Activated T-helper 1 cell treated with Interleukin-2 at 50 U/mL for 16 hours (primary cell): ENCODE results near the gene LSP1.
"Not testable (repeated sequence)": the region's sequence is repeated elsewhere in the genome, so short reads cannot be mapped to it uniquely, and the experiment has no call there.

Experiments
- DNase-seq: peaks from one replicate; pipeline ENCODE4 v3.0.0-alpha.2; 2020; ENCODE audit warnings: low read depth

Gene LSP1

DNA sequence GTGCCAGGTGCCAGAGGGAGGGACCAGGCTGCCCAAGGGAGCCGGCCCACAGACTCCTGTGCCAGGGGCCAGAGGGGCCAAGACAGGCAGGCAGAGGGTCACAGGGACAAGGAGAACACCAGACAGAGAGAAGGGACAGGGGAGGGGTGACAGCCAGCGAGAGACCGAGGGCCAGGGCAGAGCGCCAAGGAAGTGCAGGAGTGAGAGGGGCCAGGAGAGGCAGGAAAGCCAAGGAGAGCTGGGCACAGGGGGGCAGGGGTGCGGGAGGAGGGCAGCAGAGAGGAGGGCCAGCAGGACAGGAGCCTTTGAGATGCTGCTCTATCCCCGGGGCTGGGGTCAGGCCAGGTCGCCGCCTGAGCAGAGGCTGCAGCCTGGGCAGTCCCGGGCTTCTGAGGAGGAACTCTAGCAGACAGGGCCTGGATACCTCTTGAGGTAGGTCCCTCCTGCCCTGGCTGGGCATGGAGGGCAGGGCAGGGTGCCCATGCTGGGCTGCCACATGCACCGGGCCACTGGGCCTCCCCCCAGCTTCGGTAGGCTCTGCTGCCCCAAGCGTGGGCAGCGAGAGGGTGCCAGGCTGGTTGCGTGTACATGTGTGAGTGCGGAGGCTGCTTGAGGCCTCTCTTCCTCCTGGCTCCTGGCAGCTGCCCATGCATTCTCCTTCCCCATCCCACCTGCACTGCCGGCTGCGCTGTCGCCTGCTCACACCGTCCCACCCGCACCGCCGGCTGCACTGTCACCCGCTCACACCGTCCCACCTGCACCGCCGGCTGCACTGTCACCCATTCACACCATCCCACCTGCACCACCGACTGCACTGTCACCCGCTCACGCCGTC lies 12.2 kb downstream of the LSP1 start:
- DNase-seq, result no peak

GRCh38 chr11:1866226-1866625 lies 13.3 kb downstream of the LSP1 start:
- DNase-seq, result no peak

GRCh38 chr11:1866776-1867175 lies 13.9 kb downstream of the LSP1 start:
- DNase-seq, result no peak

- no peak for DNase-seq
Measured at GRCh38 chr11:1867381-1867780, 14.5 kb downstream of the LSP1 start.

DNA sequence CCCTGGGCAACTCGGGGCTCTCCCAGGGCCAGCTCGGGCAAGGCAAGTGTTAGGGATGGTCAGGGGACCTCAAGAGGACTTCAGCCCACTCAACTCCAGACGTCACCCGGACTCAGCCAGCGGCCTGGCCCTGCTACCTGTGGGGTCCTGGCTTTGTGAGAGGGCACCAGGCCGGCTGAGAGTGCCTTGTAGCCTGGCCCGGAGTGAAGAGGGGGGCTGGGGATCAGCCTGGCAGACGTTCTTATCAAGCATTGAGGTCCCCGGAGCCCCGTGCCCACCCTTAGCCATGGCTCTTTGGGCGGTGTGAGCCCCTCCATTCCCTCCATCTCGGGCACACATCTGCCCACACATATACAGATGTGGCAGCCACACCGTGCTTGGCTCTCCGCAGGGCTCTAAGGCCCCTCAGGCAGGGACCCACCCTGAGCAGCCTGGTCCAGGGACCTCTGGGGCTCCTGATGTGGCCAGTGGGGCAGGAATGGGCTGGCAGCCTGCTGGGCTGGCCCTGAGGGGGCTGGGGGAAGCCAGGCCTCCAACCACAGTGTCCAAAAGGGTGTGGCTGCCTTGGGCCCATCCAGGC lies 15.3 kb downstream of the LSP1 start:
- no peak for DNase-seq

GRCh38 chr11:1868636-1869291 lies 15.9 kb downstream of the LSP1 start:
- DNase-seq, result no peak

DNA sequence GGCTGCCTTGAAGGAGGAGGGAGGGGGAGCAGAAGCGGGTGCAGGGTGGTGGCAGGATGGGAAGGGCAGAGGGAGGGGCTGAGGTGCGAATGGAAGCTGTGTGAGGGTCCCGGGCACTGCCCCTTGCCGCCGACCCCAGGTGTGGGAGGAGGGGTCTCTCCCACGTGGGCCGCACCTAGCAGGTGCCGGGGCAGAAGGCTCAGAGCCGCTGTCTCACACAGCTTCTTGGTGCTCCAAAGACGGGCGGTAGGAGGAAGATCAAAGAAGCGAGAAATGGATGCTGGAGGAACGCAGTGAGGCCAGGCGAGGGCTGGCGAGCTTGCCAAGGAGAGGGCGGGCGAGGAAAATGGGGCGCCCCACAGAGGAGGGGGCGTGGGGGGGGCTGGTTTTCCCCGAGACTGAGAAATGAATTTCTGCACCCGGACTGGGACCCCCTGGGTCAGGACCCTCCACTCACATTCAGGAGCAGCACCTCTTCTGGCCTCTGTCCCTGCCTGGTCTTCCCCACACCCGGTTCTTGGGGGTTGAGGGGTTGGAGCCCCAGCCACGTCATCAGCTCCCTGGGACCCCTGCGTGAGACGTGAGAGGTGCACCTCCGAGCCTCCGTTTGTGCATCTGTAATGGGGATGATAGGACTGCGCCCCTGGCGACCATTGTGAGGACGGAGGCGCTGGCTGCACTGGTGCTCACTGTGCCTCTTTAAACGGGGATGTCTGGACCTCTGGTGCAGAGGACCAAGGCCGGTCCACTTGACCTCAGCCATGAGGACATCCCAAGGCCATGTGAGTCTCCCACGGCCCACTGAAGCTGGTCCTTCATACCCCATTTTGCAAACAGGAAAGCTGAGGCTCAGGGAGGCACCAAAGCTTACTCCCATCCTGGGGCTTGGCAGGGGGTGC lies 16.8 kb downstream of the LSP1 start:
- no peak for DNase-seq

DNA sequence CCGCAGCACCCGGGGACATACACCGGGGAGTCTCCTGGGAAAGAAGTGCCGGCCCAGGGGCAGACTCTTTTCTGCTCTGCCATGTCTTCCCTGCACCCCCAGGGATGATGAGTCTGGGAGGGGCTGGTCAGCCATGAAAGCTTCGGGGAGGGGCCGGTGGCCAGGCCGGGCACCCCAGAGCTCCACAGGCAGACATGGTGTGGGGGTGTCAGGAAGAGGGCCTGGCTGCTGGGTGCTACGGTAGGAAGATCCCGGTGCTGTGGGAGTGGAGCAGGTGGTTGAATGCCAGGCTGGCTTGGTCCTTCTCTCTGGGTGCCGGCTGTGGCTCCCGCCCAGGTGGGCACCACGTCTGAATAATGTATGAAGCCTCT lies 17.4 kb downstream of the LSP1 start:
- DNase-seq, result no peak

DNA sequence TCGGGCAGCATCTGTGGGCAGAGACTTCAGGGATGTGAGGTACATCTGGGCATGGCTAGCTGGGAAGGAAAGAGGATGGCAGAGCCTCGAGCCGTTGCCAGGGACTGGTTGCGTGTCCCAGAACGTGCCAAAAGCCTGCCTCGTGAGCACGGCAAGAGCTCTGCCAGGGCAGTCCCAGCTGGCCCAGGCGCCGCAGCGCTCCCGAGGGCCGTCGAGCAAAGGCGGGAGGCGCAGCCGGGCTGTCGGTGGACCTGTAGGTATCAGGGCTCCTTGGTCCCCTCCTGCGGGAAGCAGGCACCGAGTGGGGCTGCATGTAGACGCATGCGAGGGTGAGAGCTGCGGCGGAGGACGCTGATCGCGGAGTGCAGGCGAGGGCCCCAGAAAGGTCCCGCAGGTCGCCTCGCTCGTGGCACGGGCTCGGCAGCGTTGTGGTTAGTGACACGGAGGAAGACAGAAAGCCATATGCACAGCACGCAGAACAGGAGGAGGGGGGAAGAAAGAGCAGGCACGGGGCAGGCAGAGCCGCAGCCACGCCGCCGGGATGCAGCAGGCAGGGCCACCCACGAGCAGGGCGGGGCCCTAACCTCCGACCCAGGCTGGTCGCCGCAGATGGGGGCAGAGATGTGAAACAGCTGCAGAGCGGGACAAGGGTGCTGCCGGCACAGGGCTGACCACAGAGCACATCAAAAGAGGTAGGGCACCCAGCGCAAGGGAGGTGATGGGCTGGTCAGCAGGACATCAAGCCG lies 18.0 kb downstream of the LSP1 start:
- DNase-seq, result peak; percentile 34

DNA sequence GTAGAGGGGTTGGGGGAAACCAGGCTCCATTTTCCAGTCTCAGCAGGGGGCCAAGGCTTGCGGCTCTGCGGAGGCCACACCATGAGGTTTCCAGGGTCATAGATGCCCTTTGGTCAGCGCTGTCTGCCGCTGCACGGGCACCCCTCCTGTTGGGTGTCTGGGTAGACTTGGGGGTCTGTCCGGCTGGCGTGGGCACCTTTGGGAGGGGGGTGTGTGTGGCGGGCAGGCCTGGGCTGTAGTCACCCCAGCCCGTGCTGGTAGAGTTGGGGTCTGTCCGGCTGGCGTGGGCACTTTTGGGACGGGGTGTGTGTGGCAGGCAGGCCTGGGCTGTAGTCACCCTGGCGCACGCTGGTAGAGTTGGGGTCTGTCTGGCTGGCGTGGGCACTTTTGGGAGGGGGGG lies 18.6 kb downstream of the LSP1 start:
- DNase-seq, result no peak

GRCh38 chr11:1872267-1872985 lies 19.5 kb downstream of the LSP1 start:
- no peak for DNase-seq

GRCh38 chr11:1873048-1873812 lies 20.3 kb downstream of the LSP1 start:
- DNase-seq, result no peak

DNA sequence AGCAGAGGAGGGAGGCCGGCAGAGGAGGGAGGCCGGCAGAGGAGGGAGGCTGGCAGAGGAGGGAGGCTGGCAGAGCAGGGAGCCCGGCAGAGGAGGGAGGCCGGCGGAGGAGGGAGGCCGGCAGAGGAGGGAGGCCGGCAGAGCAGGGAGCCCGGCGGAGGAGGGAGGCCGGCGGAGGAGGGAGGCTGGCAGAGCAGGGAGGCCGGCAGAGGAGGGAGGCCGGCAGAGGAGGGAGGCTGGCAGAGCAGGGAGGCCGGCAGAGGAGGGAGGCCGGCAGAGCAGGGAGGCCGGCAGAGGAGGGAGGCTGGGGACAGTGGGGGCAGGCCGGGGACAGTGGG lies 20.9 kb downstream of the LSP1 start:
- not testable (repeated sequence) for DNase-seq

DNA sequence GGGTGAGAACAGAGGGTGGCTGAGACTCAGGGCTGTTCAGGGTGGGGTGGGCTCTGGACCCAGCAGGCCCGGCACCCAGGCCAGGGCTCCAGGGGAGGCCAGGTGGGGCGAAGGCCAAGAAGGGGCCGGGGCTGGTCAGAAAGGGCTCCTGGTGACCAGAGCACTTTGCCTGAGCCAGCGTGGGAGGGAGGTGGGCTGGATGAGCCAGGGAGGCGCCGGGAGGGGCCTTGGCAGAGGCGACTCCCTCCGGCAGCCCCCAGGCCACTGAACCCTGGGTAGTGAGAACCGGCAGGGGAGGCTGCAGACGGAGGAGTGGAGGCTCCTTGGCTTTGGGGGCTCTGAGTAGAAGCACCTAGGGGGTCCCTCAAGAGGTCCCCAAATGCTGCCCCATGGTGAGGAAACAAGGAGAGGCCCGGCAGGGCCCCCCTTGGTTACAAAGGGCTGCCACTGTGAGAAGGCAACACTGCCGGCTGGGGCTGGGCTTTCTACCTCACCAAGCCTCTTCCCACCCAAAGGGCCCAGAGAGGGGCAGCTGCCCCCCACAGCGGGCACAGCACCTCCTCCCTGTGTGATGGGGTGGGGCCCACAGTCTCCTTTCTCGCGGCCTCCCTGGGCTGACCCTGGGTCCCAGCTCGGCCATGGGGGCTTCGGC lies 21.7 kb downstream of the LSP1 start:
- DNase-seq, result not testable (repeated sequence)

- no peak for DNase-seq
Measured at GRCh38 chr11:1875093-1875850, 22.4 kb downstream of the LSP1 start.

- not testable (repeated sequence) for DNase-seq
Measured at GRCh38 chr11:1875851-1876301, 23.0 kb downstream of the LSP1 start.

GRCh38 chr11:1876361-1877063 lies 23.6 kb downstream of the LSP1 start:
- DNase-seq, result no peak
